ENCODE results near the gene SLC6A8.

The SLC6A8 gene

GRCh38 chrX:153722704-153723350 is 35.1 kb downstream of the SLC6A8 start (continued):
- TF ChIP-seq MZF1 (tag by site-specific recombination; IDR thresholded peaks at IDR 0.05; ENCODE audit: borderline replicate concordance) (no peak), ZNF211 (tag by site-specific recombination; IDR thresholded peaks at IDR 0.05; ENCODE audit: low read depth) (no peak), ZNF10 (tag by site-specific recombination; IDR thresholded peaks at IDR 0.05) (no peak), ZNF114 (tag by site-specific recombination; IDR thresholded peaks at IDR 0.05) (no peak), BCL11A (tag by site-specific recombination; IDR thresholded peaks at IDR 0.05; ENCODE audit: low read depth) (no peak), FEZF1 (tag by site-specific recombination; IDR thresholded peaks at IDR 0.05) (no peak)
- TF ChIP-seq, protein P1, sequence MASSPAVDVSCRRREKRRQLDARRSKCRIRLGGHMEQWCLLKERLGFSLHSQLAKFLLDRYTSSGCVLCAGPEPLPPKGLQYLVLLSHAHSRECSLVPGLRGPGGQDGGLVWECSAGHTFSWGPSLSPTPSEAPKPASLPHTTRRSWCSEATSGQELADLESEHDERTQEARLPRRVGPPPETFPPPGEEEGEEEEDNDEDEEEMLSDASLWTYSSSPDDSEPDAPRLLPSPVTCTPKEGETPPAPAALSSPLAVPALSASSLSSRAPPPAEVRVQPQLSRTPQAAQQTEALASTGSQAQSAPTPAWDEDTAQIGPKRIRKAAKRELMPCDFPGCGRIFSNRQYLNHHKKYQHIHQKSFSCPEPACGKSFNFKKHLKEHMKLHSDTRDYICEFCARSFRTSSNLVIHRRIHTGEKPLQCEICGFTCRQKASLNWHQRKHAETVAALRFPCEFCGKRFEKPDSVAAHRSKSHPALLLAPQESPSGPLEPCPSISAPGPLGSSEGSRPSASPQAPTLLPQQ (tag by site-specific recombination; IDR thresholded peaks at IDR 0.05), result no peak

DNA sequence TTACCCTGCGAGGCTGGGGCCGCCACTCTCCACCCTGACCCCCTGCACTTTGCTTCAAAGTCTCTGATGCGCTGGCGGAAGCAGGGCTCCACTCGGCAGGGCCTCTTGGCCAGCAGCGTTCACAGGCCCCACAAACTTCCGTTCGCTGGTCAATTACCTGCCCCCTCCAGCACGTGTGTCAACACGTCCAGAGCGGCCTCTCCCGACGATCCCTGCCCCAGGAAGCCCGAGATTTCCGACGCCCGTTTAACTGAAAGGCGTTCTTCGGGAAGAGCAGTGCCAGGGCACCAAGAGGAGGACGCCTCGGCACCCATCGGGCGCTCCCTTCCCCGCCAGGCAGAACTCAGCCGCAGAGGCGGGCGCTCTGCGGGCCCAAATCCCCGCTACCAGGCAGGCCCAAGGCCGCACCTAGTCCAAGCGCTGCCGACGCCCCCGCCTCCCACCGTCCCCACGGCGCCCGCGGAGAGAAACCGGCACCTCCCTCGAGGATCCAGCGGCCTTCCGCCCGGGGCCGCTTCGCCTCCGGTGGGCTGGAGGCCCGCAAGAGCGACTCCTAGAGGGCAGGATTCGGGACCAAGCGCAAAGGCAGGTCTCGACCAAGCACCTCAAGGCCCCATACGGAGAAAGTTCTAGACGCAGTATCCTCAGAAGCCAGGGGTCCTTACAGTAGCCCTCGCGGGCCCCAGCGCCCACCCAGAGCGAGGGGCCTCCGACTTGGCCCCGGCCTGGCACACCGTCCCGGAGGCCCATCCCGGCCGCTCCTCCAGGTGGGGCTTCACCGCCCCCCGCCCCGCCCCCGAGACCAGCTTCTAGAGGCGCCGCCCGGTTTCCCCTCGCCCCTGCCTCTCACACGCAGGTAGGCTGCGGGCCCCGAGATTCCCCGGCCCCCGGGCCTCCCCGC is 35.9 kb downstream of the SLC6A8 start:
- Histone ChIP-seq H3K4me3 (ENCODE audit: low read depth, low read length) (peak overlapping the region; percentile 58), H3K36me3 (ENCODE audit: control insufficient read depth in 2 of 2, insufficient read depth in 1 of 2, low read length in 2 of 2) (peaks cover 0 to 39% of the 10 kb centered on the region in 2 experiments; a peak in 2 of 3 replicates), H3K4me1 (ENCODE audit: control insufficient read depth, insufficient read depth, low read length) (peaks cover 3% of the 10 kb centered on the region), H3K27ac (ENCODE audit: extremely low read depth, low read depth, low read length) (peak overlapping the region; percentile 89), H3K9me3 (ENCODE audit: control insufficient read depth, insufficient read depth, low read depth, low read length) (no peaks in the 10 kb centered on the region)
- CTCF ChIA-PET, result interaction anchor here (0.6 kb wide), 1 partner anchor 242 kb away, joined by 5 read pairs; no protein-coding TSS in a partner anchor
- POLR2A ChIA-PET, result interaction anchor here (0.6 kb wide), 3 partner anchors 12 to 283 kb away, joined by 4 to 5 read pairs (median 4); no protein-coding TSS in a partner anchor
- TF ChIP-seq KLF8 (tag by site-specific recombination; IDR thresholded peaks at IDR 0.05) (peak; percentile 27; the same call in 1 of the 2 replicates), KLF9 (tag by site-specific recombination; IDR thresholded peaks at IDR 0.05; ENCODE audit: low read depth) (peak; percentile 86), ZNF24 (tag by site-specific recombination; IDR thresholded peaks at IDR 0.05) (no peak), ZNF394 (tag by site-specific recombination; IDR thresholded peaks at IDR 0.05; ENCODE audit: borderline replicate concordance) (0 out of 2 replicates have a peak, but pooled peaks have one; percentile 16), ZNF837 (tag by site-specific recombination; IDR thresholded peaks at IDR 0.05) (no peak), ZNF404 (tag by site-specific recombination; IDR thresholded peaks at IDR 0.05) (no peak), GLIS2 (tag by site-specific recombination; IDR thresholded peaks at IDR 0.05) (peak; percentile 80), ZFHX2 (tag by site-specific recombination; conservative IDR thresholded peaks at IDR 0.05) (peak; percentile 54), SALL2 (tag by site-specific recombination; IDR thresholded peaks at IDR 0.05; ENCODE audit: borderline replicate concordance) (no peak), SP3 (tag by site-specific recombination; IDR thresholded peaks at IDR 0.05) (peak; percentile 79), GLI4 (tag by site-specific recombination; IDR thresholded peaks at IDR 0.05) (no peak), ZBTB20 (tag by site-specific recombination; IDR thresholded peaks at IDR 0.05) (peak; percentile 61; the same call in 1 of the 2 replicates), ZNF174 (tag by site-specific recombination; IDR thresholded peaks at IDR 0.05) (no peak), ZNF48 (tag by site-specific recombination; IDR thresholded peaks at IDR 0.05) (no peak), ZNF169 (tag by site-specific recombination; IDR thresholded peaks at IDR 0.05) (no peak), ZNF473 (tag by site-specific recombination; IDR thresholded peaks at IDR 0.05) (no peak), ZSCAN30 (tag by site-specific recombination; IDR thresholded peaks at IDR 0.05) (peak; percentile 16; the same call in 1 of the 2 replicates)
- TF ChIP-seq, protein P2, sequence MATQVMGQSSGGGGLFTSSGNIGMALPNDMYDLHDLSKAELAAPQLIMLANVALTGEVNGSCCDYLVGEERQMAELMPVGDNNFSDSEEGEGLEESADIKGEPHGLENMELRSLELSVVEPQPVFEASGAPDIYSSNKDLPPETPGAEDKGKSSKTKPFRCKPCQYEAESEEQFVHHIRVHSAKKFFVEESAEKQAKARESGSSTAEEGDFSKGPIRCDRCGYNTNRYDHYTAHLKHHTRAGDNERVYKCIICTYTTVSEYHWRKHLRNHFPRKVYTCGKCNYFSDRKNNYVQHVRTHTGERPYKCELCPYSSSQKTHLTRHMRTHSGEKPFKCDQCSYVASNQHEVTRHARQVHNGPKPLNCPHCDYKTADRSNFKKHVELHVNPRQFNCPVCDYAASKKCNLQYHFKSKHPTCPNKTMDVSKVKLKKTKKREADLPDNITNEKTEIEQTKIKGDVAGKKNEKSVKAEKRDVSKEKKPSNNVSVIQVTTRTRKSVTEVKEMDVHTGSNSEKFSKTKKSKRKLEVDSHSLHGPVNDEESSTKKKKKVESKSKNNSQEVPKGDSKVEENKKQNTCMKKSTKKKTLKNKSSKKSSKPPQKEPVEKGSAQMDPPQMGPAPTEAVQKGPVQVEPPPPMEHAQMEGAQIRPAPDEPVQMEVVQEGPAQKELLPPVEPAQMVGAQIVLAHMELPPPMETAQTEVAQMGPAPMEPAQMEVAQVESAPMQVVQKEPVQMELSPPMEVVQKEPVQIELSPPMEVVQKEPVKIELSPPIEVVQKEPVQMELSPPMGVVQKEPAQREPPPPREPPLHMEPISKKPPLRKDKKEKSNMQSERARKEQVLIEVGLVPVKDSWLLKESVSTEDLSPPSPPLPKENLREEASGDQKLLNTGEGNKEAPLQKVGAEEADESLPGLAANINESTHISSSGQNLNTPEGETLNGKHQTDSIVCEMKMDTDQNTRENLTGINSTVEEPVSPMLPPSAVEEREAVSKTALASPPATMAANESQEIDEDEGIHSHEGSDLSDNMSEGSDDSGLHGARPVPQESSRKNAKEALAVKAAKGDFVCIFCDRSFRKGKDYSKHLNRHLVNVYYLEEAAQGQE (tag by site-specific recombination; IDR thresholded peaks at IDR 0.05), result no peak
- TF ChIP-seq, protein P3, sequence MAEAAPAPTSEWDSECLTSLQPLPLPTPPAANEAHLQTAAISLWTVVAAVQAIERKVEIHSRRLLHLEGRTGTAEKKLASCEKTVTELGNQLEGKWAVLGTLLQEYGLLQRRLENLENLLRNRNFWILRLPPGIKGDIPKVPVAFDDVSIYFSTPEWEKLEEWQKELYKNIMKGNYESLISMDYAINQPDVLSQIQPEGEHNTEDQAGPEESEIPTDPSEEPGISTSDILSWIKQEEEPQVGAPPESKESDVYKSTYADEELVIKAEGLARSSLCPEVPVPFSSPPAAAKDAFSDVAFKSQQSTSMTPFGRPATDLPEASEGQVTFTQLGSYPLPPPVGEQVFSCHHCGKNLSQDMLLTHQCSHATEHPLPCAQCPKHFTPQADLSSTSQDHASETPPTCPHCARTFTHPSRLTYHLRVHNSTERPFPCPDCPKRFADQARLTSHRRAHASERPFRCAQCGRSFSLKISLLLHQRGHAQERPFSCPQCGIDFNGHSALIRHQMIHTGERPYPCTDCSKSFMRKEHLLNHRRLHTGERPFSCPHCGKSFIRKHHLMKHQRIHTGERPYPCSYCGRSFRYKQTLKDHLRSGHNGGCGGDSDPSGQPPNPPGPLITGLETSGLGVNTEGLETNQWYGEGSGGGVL (tag by site-specific recombination; IDR thresholded peaks at IDR 0.05), result no peak
- TF ChIP-seq, protein P4, sequence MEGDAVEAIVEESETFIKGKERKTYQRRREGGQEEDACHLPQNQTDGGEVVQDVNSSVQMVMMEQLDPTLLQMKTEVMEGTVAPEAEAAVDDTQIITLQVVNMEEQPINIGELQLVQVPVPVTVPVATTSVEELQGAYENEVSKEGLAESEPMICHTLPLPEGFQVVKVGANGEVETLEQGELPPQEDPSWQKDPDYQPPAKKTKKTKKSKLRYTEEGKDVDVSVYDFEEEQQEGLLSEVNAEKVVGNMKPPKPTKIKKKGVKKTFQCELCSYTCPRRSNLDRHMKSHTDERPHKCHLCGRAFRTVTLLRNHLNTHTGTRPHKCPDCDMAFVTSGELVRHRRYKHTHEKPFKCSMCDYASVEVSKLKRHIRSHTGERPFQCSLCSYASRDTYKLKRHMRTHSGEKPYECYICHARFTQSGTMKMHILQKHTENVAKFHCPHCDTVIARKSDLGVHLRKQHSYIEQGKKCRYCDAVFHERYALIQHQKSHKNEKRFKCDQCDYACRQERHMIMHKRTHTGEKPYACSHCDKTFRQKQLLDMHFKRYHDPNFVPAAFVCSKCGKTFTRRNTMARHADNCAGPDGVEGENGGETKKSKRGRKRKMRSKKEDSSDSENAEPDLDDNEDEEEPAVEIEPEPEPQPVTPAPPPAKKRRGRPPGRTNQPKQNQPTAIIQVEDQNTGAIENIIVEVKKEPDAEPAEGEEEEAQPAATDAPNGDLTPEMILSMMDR (tag by site-specific recombination; IDR thresholded peaks at IDR 0.05), result peak; percentile 80
